ENCODE measurements around the gene ZBTB12.
"Not testable (repeated sequence)": the region's sequence is repeated elsewhere in the genome, so short reads cannot be mapped to it uniquely, and the experiment has no call there.

ZBTB12 gene

GRCh38 chr6:31876357-31876756, 25.5 kb downstream of the ZBTB12 start:
- no peak for DNase-seq (ENCODE audit: low read depth in 2 of 2)

DNA sequence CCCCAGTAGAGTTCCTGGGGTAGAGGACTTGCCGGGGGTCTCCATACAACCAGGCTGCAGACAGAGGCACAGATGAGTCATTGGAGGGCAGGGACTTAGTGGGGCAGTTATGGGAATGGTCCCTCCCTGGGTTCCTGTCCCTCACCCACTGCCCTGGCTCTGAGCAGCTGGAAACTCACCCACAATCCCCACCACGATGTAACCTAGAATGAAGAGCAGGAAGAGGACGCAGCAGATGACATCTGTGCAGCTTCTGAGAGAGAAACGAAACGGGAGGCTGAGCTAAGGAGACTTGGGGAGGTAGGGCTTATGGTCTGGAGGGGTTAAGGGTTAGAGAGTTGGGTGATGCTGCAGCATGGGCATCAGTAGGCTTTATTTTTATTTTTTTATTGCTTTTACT, 26.0 kb downstream of the ZBTB12 start:
- DNase-seq (ENCODE audit: low read depth in 2 of 2): no peak

DNA sequence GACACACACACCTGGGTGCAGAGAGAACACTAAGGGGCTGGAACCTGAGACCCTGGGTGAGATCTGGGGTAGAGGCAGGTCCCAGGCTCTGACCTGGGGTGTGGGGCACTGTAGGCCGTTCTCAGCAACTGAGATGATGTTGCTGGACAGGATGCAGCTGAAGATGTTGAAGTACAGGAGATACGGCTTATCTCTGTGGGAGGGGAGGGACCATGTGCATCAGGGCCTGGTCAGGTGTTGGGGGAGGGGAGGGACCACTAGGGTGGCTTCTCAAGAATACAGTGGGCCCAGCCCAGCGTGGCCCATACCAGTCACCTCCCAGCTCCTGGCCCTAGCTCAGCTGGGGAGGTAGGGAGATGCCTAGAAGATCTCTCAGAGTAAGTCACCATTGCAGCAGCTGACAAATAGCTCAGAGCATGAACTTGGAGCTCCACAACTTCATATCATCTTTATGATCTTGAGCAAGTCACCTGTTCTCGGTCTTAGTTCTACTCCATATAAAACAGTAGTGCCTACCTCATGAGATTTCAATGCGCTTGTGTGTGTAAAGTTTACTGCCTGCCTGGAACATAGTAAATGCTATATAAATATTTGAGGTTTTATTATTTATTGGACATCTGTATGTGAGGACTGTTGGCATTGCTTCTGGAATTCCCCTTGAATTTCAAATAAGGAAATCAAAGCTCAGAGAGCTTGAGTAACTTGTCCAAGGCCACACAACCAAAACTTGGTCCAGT, 26.9 kb downstream of the ZBTB12 start:
- DNase-seq (ENCODE audit: low read depth in 2 of 2): no peak

- DNase-seq (ENCODE audit: low read depth in 2 of 2): no peak
Measured at GRCh38 chr6:31874084-31874670, 27.7 kb downstream of the ZBTB12 start.

DNA sequence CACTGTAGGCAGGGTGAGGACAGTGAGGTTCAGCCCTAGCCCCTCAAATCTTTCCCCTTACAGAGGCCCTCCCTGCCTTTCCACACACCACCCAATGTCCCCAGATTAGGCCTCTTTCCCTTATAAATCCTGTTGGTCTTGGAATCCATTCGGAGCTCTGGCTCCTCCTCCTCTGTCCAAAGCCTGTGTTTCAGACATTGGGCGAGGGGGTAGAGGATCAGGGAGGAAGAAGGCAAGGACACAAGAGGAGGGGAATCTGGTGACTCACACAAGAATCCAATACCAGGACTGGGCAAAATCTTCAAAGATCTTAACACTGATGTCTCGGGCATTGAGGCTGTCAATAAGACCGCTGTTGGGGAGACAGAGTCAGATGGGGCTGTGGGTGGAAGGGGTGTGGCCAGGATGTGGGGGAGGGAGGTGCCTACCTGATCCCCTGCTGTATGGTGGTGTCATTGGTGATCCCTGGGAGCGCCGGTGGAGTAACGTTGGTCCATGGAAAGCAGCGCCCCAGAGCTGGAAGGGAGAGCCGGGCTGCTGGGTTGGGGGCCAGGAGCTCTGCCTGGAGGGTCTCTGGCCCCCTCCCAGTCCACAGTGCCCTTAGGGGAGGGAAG, 30.7 kb downstream of the ZBTB12 start:
- no peak for DNase-seq (ENCODE audit: low read depth in 2 of 2)

- DNase-seq (ENCODE audit: low read depth in 2 of 2): no peak
Measured at GRCh38 chr6:31870385-31870921, 31.4 kb downstream of the ZBTB12 start.

DNA sequence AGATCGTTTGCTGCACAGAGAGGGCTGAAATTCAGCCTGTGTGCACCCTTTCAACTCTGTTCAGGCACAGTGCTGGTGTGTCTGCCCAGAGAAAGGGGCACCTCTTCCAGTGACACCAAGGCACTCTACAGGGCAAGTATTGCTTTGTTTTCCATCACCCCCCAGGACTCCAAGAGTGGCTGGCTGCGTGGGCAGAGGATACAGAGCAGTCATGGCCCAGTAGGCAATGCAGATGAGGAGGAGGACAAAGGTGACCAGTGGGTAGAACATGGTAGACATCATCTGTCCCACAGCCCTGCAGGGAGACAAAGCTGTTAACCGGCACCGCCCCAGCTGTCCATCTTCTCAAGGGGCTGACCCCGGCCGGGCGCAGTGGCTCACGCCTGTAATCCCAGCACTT, 32.5 kb downstream of the ZBTB12 start:
- no peak for DNase-seq (ENCODE audit: low read depth in 2 of 2)

DNA sequence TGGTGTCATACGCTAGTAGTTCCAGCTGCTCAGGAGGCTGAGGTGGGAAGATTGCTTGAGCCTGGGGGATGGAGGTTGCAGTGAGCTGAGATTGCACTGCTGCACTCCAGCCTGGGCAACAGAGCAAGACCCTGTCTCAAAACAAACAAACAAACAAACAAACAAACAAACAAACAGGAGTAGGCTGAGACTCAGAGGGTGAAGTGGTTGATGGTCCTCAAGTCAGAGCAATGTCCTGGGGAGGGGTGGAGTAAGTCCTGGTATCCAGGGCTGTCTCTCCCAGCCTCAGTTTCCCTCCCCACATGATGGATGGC, 33.3 kb downstream of the ZBTB12 start:
- DNase-seq (ENCODE audit: low read depth in 2 of 2): not testable (repeated sequence)

GRCh38 chr6:31865205-31866118, 36.4 kb downstream of the ZBTB12 start:
- DNase-seq (ENCODE audit: low read depth in 2 of 2): no peak

GRCh38 chr6:31864818-31865204, 37.1 kb downstream of the ZBTB12 start:
- no peak for DNase-seq (ENCODE audit: low read depth in 2 of 2)

GRCh38 chr6:31864123-31864562, 37.7 kb downstream of the ZBTB12 start:
- not testable (repeated sequence) for DNase-seq (ENCODE audit: low read depth in 2 of 2)

GRCh38 chr6:31862344-31863235, 39.3 kb downstream of the ZBTB12 start, which contains the start of gene NEU1:
TSS of gene NEU1 (minus strand) at chr6:31862821. CDS start at chr6:31862776, 45 bp downstream.
- peak; percentile 99 to 100 for DNase-seq (ENCODE audit: low read depth in 2 of 2)

- no peak for DNase-seq (ENCODE audit: low read depth in 2 of 2)
Measured at GRCh38 chr6:31861919-31862343, 40.0 kb downstream of the ZBTB12 start.

DNA sequence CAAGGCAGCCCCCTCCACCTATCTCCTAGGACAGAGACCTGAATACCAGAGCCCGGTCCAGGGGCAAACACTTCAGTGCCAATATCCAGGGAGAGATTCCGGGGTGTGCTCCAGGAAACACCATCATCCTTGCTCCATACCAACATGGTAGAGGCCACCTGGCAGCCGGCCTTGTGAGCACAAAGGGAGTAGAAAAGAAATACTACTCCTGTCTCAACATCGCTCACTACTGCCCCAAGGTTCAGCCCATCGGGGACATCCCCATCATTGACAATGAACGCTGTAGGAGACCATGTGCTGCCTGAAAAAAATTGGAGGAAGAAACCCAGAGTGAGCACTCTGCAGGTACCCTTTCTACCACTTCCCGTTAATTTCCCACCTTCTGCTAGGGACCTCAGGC, 40.7 kb downstream of the ZBTB12 start:
- DNase-seq (ENCODE audit: low read depth in 2 of 2): no peak

- no peak for DNase-seq (ENCODE audit: low read depth in 2 of 2)
Measured at GRCh38 chr6:31860349-31860748, 41.5 kb downstream of the ZBTB12 start.

GRCh38 chr6:31859923-31860322, 42.0 kb downstream of the ZBTB12 start:
- DNase-seq (ENCODE audit: low read depth in 2 of 2): no peak

- DNase-seq (ENCODE audit: low read depth in 2 of 2): no peak
Measured at GRCh38 chr6:31858707-31859106, 43.2 kb downstream of the ZBTB12 start.

DNA sequence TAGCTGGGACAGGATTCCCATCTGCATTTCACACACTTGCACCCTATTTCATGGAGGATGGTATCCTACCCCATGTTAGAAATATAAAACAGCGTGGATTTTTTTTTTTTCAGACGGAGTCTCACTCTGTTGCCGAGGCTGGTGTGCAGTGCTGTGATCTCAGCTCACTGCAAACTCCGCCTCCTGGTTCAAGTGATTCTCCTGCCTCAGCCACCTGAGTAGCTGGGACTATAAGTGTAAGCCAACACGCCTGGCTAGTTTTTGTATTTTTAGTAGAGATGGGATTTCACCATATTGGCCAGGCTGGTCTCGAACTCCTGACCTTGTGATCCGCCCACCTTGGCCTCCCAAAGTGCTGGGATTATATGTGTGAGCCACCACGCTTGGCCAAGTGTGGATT, 44.1 kb downstream of the ZBTB12 start:
- DNase-seq (ENCODE audit: low read depth in 2 of 2): not testable (repeated sequence)

DNA sequence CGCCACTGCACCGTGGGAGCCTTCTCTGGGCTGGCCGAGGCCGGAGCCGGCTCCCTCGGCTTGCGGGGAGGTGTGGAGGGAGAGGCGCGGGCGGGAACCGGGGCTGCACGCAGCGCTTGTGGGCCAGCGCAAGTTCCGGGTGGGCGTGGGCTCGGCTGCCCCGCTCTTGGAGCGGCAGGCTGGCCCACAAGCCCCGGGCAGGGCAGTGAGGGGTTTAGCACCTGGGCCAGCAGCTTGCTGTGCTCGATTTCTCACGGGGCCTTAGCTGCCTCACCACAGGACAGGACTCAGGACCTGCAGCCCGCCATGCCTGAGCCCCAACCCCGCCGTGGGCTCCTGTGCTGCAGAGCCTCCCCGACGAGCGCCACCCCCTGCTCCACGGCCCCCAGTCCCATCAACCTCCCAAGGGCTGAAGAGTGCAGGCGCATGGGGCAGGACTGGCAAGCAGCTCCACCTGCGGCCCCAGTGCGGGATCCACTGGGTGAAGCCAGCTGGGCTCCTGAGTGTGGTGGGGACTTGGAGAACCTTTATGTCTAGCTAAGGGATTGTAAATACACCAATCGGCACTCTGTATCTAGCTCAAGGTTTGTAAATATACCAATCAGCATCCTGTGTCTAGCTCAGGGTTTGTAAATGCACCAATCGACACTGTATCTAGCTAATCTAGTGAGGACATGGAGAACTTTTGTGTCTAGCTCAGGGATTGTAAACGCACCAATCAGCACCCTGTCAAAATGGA, 49.7 kb downstream of the ZBTB12 start:
- DNase-seq (ENCODE audit: low read depth in 2 of 2): not testable (repeated sequence)

DNA sequence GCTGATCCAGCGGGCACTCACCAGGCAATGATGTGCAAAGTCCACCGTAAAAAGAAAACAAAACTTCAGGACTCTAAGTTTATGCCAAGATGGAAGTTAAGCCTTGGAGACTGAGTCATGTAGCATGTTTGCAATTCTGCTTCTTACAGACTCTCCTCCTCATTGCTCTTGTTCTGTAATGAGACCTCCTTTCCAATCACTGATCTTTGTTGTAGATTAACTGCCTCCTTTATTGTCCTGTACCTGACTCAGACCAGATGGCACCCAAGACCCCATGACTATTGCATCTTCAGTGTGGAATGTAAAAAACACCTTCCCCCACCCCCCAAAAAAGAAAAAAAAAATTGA, 50.4 kb downstream of the ZBTB12 start:
- no peak for DNase-seq (ENCODE audit: low read depth in 2 of 2)

All from stimulated activated CD8-positive, alpha-beta memory T cell treated with anti-CD3 and anti-CD28 coated beads, Interleukin-15, amount 100 ng/mL, for 48 hours (primary cell).